ENCODE results near the gene TTC8. TPM values are rescaled to one million over a fixed set of nuclear protein-coding genes. Genes with fewer than 3 reads are reported as not detected.

TTC8 gene
- 30.9 TPM for total RNA-seq

GRCh38 chr14:88824314-88825077 is at the start of gene TTC8:
TSS of gene TTC8 (plus strand) at chr14:88824651. CDS start at chr14:88824708, 57 bp downstream.

GRCh38 chr14:88792473-88793258 is 31.8 kb upstream of the TTC8 start, which contains the start of gene EML5:
TSS of gene EML5 (minus strand) at chr14:88792953. CDS start at chr14:88792503, 450 bp downstream.

Small RNA genes within 50 kb of the gene (small RNA-seq; reads per million reads assigned to genes)
- gene RF00019 (ENCODE audit: low replicate concordance) (not detected), gene RNU4-92P (ENCODE audit: low replicate concordance) (not detected)

Other genes with a start within 250 kb of the TTC8 start
- gene EML5, start 31.7 kb upstream of the TTC8 start, total RNA-seq, result 6.5 TPM

Data from metanephros (tissue), 2 donors.